HG02571 (cell line): ENCODE results near the gene VSIG10L.

Source experiments
- ATAC-seq: cut with Tn5 transposase; IDR thresholded peaks from one replicate; pipeline ENCODE4 v1.9.1; 2021; ENCODE audit warnings: mild to moderate bottlenecking, moderate library complexity; ENCODE audit not compliant: unreplicated experiment

The VSIG10L gene

GRCh38 chr19:51318687-51319648 lies 23.0 kb downstream of the VSIG10L start:
- ATAC-seq = no peak

GRCh38 chr19:51317968-51318367 lies 24.0 kb downstream of the VSIG10L start:
- no peak for ATAC-seq

GRCh38 chr19:51317376-51317775 lies 24.6 kb downstream of the VSIG10L start:
- no peak for ATAC-seq

- no peak for ATAC-seq
Measured at GRCh38 chr19:51316688-51317087, 25.3 kb downstream of the VSIG10L start.

- no peak for ATAC-seq
Measured at GRCh38 chr19:51311351-51312257, 30.3 kb downstream of the VSIG10L start, which contains the start of gene IGLON5. TSS of gene IGLON5 (plus strand) at chr19:51311644. CDS start at chr19:51311848, 204 bp downstream.

- ATAC-seq = no peak
Measured at GRCh38 chr19:51305479-51305878, 36.5 kb downstream of the VSIG10L start.

- no peak for ATAC-seq
Measured at GRCh38 chr19:51301266-51301665, 40.7 kb downstream of the VSIG10L start.

GRCh38 chr19:51297406-51297805 lies 44.5 kb downstream of the VSIG10L start:
- ATAC-seq = no peak

- ATAC-seq = no peak
Measured at GRCh38 chr19:51296336-51297093, 45.4 kb downstream of the VSIG10L start.

GRCh38 chr19:51295382-51296126 lies 46.4 kb downstream of the VSIG10L start:
- no peak for ATAC-seq

GRCh38 chr19:51294977-51295375 lies 47.0 kb downstream of the VSIG10L start:
- no peak for ATAC-seq

- ATAC-seq = no peak
Measured at GRCh38 chr19:51294211-51294976, 47.5 kb downstream of the VSIG10L start.

GRCh38 chr19:51293571-51294210 lies 48.2 kb downstream of the VSIG10L start:
- no peak for ATAC-seq

GRCh38 chr19:51292971-51293370 lies 49.0 kb downstream of the VSIG10L start:
- ATAC-seq = no peak

GRCh38 chr19:51289635-51290034 lies 52.3 kb downstream of the VSIG10L start:
- ATAC-seq = no peak

GRCh38 chr19:51285682-51286081 lies 56.3 kb downstream of the VSIG10L start:
- ATAC-seq = no peak

GRCh38 chr19:51282335-51282734 lies 59.6 kb downstream of the VSIG10L start:
- no peak for ATAC-seq
